Measurements from ENCODE around the gene NDUFS1. TPM values are rescaled to one million over a fixed set of nuclear protein-coding genes. Genes with fewer than 3 reads are reported as not detected.
"Not testable (repeated sequence)": the region's sequence is repeated elsewhere in the genome, so short reads cannot be mapped to it uniquely, and the experiment has no call there.

The NDUFS1 gene
- total RNA-seq, 1 experiment from 2014 or later: 100 TPM

GRCh38 chr2:206083602-206084438 is 75.4 kb downstream of the NDUFS1 start:
- peak; percentile 35 for DNase-seq (ENCODE audit: unreplicated experiment)
- Mint-ChIP-seq H3K36me3 (ENCODE audit: insufficient read depth, unreplicated experiment) (peaks cover 9% of the 10 kb centered on the region), H3K9me3 (ENCODE audit: unreplicated experiment) (no peaks in the 10 kb centered on the region), H3K27me3 (ENCODE audit: insufficient read depth, unreplicated experiment) (no peaks in the 10 kb centered on the region), H3K4me3 (ENCODE audit: unreplicated experiment) (peak overlapping the region; percentile 94), H3K27ac (ENCODE audit: low read depth, unreplicated experiment) (peak overlapping the region; percentile 97), H3K4me1 (ENCODE audit: insufficient read depth, unreplicated experiment) (peaks cover 21% of the 10 kb centered on the region)
- TF ChIP-seq CTCF (IDR thresholded peaks at IDR 0.05; ENCODE audit: unreplicated experiment): no peak
- BruUV-seq (replicated peaks): no TSS peak
- intact Hi-C loops (cut with micrococcal nuclease): no loop called here
- ChIA-PET POLR2A (interaction anchor here (0.6 to 2.6 kb wide), 15 partner anchors 10 to 147 kb away, joined by 3 to 14 read pairs (median 4); partner anchors contain the start of genes EEF1B2 and NDUFS1), CTCF (interaction anchor here (0.6 to 0.7 kb wide), 2 partner anchors 57 to 158 kb away, joined by 3 to 4 read pairs; no protein-coding TSS in a partner anchor)

- no peak overlapping the region for H3K4me3 Mint-ChIP-seq (ENCODE audit: unreplicated experiment)
- H3K9me3 Mint-ChIP-seq (ENCODE audit: unreplicated experiment): no peaks in the 10 kb centered on the region
- POLR2A ChIA-PET: interaction anchor here (0.6 to 2.6 kb wide), 3 partner anchors 78 to 553 kb away, joined by 3 to 14 read pairs (median 4); partner anchors contain the start of genes EEF1B2 and NDUFS1
- peaks cover 9% of the 10 kb centered on the region for H3K36me3 Mint-ChIP-seq (ENCODE audit: insufficient read depth, unreplicated experiment)
- CTCF ChIA-PET: no interaction called here
- no peaks in the 10 kb centered on the region for H3K27me3 Mint-ChIP-seq (ENCODE audit: insufficient read depth, unreplicated experiment)
- peaks cover 21% of the 10 kb centered on the region for H3K4me1 Mint-ChIP-seq (ENCODE audit: insufficient read depth, unreplicated experiment)
- intact Hi-C loops (cut with micrococcal nuclease): no loop called here
- no peak for DNase-seq (ENCODE audit: unreplicated experiment)
- no TSS peak for BruUV-seq (replicated peaks)
- no peak for TF ChIP-seq CTCF (IDR thresholded peaks at IDR 0.05; ENCODE audit: unreplicated experiment)
- H3K27ac Mint-ChIP-seq (ENCODE audit: low read depth, unreplicated experiment): peak overlapping the region; percentile 97
Observed at GRCh38 chr2:206082298-206082843, 76.9 kb downstream of the NDUFS1 start.

DNA sequence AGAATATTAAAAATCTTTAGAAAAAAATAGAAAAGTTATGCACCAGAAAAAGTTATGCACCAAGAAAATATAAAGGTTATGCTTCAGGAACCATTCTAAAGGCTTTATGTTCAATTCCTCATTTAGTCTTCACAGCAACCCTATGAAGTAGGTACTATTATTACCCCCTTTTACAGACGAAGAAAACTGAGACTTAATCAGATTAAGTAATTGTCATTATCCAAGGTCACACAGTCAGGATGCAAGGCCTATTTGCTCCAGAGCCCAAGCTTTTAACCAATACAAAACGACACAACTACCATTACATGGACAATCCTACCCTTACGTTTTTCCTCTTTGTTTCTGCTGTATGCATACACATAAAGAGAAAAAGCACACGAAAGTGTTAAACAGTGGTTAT is 78.3 kb downstream of the NDUFS1 start:
- Mint-ChIP-seq H3K27ac (ENCODE audit: low read depth, unreplicated experiment) (peak overlapping the region; percentile 31), H3K4me1 (ENCODE audit: insufficient read depth, unreplicated experiment) (peaks cover 16% of the 10 kb centered on the region), H3K4me3 (ENCODE audit: unreplicated experiment) (no peak overlapping the region), H3K9me3 (ENCODE audit: unreplicated experiment) (no peaks in the 10 kb centered on the region), H3K27me3 (ENCODE audit: insufficient read depth, unreplicated experiment) (no peaks in the 10 kb centered on the region), H3K36me3 (ENCODE audit: insufficient read depth, unreplicated experiment) (peaks cover under 1% of the 10 kb centered on the region)
- ChIA-PET CTCF (no interaction called here), POLR2A (no interaction called here)
- no TSS peak for BruUV-seq (replicated peaks)
- no peak for TF ChIP-seq CTCF (IDR thresholded peaks at IDR 0.05; ENCODE audit: unreplicated experiment)
- intact Hi-C loops (cut with micrococcal nuclease): no loop called here
- DNase-seq (ENCODE audit: unreplicated experiment): no peak

GRCh38 chr2:206079699-206080465 is 79.4 kb downstream of the NDUFS1 start:
- CTCF ChIA-PET: interaction anchor here (0.6 kb wide), 1 partner anchor 13 kb away, joined by 3 read pairs; no protein-coding TSS in a partner anchor
- H3K4me3 Mint-ChIP-seq (ENCODE audit: unreplicated experiment): no peak overlapping the region
- POLR2A ChIA-PET: interaction anchor here (0.6 kb wide), 2 partner anchors 20 to 80 kb away, joined by 3 read pairs; partner anchors contain the start of gene EEF1B2
- H3K36me3 Mint-ChIP-seq (ENCODE audit: insufficient read depth, unreplicated experiment): peaks cover 4% of the 10 kb centered on the region
- DNase-seq (ENCODE audit: unreplicated experiment): no peak
- no peaks in the 10 kb centered on the region for H3K27me3 Mint-ChIP-seq (ENCODE audit: insufficient read depth, unreplicated experiment)
- H3K27ac Mint-ChIP-seq (ENCODE audit: low read depth, unreplicated experiment): peak overlapping the region; percentile 65
- no peak for TF ChIP-seq CTCF (IDR thresholded peaks at IDR 0.05; ENCODE audit: unreplicated experiment)
- no peaks in the 10 kb centered on the region for H3K9me3 Mint-ChIP-seq (ENCODE audit: unreplicated experiment)
- BruUV-seq (replicated peaks): no TSS peak
- H3K4me1 Mint-ChIP-seq (ENCODE audit: insufficient read depth, unreplicated experiment): peaks cover 16% of the 10 kb centered on the region
- intact Hi-C loops (cut with micrococcal nuclease): no loop called here

GRCh38 chr2:206077879-206078278 is 81.4 kb downstream of the NDUFS1 start:
- DNase-seq (ENCODE audit: unreplicated experiment); intact Hi-C loops (cut with micrococcal nuclease); H3K27ac Mint-ChIP-seq (ENCODE audit: low read depth, unreplicated experiment); H3K27me3 Mint-ChIP-seq (ENCODE audit: insufficient read depth, unreplicated experiment); H3K9me3 Mint-ChIP-seq (ENCODE audit: unreplicated experiment); H3K4me3 Mint-ChIP-seq (ENCODE audit: unreplicated experiment); BruUV-seq (replicated peaks): not testable (repeated sequence)
- Mint-ChIP-seq H3K36me3 (ENCODE audit: insufficient read depth, unreplicated experiment) (peaks cover 12% of the 10 kb centered on the region), H3K4me1 (ENCODE audit: insufficient read depth, unreplicated experiment) (peaks cover 10% of the 10 kb centered on the region)
- ChIA-PET POLR2A (interaction anchor here (0.6 to 0.9 kb wide), 3 partner anchors 9 to 1162 kb away, joined by 3 to 4 read pairs (median 4); no protein-coding TSS in a partner anchor), CTCF (interaction anchor here (0.6 kb wide), 1 partner anchor 12 kb away, joined by 5 read pairs; no protein-coding TSS in a partner anchor)
